ENCODE data around the gene ESR2.
A peak's percentile ranks its signal among the peaks of the same experiment; 100 is the strongest.
"Not testable (repeated sequence)": the region's sequence is repeated elsewhere in the genome, so short reads cannot be mapped to it uniquely, and the experiment has no call there.

ESR2 gene

DNA sequence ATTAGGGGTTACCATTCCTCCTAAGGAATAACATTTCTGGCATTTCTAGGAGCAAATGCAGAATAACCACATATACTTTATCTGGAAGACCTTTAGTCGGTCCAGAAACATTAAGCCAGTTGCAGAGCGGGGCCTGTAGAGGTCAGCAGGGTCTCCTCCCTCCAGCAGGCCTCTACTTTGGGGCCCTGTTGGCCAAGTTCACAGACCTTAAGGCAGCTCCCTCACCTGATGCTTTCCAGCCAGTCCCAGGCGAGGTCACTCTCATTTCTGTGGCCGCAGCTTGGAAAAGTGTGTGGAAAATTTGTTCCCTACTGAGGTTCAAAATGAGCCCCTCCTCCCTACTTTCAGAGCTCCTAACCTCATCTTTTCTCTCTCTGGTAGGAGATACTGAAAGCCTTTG is 74.1 kb downstream of the ESR2 start:
- no peak for DNase-seq

DNA sequence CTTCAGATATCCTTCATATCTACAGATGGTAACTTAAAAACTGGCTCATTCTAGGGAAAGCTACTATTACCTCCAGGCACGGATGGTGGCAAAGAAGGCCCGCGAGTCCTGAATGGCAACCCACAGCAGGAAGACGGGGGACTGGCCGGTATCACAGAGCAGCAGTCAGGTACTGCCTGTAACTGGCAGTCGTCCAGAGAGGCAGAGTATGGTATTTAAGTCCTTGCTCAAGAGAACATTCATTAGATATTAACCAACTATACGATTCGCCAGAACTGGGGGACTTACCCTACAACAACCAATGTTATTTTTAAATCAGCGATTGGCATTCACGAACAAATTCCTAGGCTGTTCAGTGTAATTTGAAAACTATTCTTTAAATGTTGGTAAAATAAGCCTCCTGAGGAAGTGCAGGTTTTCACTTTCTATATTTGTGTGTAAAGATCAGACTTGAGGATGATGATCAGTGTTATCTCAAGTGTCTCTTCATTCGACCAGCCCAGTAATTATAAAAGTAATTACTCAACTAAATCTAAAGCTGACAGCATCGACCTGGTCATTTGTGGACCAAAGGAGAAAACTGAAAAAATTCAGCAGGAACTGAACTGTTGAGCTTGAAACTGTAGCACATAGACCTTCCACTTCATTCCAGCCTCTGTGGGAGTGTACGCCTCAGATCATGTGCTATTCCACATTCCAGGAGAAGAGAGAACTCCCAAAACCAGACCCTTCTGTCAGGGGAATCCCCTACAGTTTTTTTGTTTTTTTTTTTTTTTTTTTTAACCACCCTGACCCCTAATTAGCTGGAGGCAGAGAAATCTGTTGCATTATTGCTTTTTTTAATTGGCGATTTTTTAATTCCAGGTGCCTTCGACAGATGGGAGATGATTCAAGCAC is 75.6 kb downstream of the ESR2 start:
- no peak for DNase-seq

DNA sequence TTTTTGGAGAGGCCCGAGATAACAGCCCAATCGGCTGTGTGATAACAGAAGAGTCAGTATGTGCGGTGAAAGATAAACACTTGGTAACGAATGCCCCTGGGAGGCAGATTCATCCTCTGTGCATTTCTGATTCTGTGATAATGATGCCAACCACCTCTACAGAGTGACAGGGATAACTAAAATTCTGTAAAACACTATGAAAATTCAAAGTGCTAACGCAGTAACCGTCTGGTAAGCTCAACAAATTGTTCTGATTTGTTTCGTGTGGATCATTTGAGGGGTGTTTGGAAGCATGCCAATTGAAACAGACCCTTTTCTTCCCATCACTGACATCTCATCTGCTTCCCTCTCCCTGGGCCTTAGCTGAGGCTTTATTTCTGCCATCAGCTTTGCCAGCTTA is 76.3 kb downstream of the ESR2 start:
- no peak for DNase-seq

DNA sequence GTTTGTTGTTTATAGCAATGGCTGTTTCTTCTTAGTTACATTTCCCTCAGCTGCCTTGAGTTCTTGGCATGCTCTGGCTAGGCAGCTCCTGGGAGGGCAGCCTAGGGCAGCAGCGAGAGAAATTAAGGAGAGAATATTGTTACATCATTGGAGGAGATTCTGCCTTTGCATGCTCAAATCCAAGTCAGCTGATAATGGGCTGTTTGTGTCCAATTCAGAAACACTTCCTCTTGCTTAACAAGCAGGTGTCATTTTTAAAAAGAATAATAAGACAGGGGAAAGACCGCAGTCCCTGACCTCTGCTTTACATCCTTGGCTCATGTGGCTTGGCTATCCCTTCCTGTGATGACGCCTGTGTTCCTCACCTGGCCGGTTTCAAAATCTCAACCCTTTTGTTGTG is 76.9 kb downstream of the ESR2 start:
- DNase-seq, result no peak

DNA sequence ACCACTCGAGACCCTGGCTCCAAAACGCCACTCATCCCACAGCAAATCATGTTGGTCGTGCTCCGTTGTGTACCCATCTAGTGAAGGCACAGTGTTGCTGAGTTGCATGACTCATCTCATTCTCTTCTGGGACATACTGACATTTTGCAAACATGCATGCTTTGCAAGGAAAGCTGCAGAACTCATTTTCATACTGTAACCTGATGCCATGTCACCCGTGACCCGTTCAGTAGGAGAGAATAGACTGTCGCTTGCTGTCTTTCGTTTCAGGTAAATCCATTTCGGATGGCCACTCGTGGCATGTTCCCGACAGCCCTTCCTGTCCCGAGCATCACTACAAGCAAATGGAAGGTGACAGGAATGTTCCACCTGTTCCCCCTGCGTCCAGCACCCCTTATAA is 78.2 kb downstream of the ESR2 start:
- DNase-seq, result no peak

DNA sequence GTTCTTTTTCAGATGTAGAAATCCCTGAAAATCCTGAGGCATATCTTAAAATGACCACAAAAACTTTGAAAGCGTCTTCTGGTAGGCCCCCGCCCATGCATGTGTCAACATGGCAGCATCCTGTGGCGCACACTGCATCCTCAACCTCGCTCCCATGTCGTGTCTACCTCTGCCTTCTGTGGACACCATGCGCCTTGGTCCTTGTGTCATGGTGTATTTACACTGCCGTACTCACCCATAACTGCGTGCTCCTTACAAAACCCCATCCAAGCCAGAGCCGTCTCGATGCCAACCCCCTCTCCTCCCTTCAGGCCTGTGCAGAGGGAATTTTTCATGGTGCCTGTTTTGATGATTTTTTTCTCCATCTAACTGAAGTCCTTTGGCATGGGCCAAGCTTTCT is 78.9 kb downstream of the ESR2 start:
- no peak for DNase-seq

DNA sequence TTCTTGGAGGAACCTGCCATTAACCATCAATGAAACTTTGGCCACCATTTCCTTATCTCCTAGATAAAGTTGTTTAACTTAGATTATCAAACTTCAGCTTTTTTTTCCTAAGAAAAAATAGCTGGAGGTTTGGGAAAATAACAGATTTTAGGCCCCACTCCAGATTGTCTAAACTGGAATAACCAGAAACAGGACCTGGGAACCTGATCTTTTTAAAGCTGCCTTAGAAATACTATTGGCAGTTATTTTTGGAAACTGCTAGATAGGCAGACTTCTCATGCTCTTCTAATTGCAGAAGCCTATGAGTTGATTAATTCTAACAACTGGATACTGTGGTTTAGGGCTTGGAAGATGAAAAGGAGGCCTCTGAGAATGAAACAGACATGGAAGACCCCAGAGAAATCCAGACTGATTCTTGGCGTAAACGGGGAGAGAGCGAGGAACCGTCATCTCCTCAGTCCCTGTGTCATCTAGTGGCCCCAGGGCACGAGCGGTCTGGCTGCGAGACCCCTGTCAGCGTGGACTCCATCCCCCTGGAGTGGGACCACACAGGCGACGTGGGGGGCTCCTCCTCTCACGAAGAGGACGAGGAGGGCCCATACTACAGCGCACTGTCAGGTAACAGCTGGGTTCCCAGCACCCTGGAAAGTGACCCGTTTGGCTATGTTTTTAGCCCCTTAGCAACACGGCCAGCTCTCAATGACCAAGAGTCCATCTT is 80.2 kb downstream of the ESR2 start:
- DNase-seq, result no peak

DNA sequence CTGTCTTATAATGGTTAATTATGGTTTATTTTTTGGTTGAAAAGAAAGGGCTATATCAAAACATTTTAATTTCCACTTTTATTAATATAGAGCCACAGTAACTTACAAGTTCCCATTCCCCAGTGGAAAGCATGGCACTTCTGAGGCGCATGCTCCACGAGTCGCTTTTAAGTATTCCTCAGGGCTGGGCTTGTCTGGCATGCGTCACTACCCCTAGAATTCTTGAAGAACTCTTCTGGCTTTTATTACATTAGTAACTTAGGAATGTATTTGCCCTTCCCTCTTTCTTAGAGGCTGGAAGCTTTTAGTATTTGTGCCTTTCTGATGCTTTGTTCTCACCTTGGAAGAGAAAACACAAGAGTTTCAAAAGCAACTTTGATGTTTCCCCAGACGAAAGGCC is 81.1 kb downstream of the ESR2 start:
- no peak for DNase-seq

DNA sequence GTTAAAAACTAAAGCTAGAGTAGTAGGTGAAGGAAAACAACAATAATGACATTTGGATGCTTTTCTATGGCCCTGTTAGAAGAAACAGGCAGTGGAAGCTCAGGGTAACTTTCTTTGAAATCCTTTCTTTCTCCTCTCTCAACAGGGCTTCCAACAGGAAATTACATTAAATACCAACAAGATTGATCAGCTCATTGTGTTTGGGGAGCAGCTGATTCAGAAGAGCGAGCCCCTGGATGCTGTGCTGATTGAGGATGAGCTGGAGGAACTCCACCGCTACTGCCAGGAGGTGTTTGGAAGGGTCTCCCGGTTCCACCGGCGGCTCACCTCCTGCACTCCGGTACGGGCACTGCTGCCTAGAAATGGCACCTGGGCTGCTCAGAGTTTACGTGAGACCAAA is 81.5 kb downstream of the ESR2 start:
- no peak for DNase-seq

DNA sequence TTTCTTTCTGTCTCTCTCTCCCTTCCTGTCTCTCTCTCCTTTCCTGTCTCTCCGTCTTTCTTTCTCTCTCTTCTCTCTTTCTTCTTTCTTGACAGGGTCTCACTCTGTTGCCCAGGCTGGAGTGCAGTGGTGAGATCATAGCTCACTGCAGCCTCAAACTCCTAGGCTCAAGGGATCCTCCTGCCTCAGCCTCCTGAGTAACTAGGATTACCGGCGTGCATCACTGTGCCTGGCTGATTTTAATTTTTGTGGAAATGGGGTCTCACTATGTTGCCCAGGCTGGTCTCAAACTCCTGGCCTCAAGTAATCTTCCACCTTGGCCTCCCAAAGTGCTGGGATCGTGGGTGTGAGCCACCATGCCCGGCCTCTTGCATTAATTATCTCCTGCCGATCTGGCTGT is 83.3 kb downstream of the ESR2 start:
- DNase-seq, result not testable (repeated sequence)

DNA sequence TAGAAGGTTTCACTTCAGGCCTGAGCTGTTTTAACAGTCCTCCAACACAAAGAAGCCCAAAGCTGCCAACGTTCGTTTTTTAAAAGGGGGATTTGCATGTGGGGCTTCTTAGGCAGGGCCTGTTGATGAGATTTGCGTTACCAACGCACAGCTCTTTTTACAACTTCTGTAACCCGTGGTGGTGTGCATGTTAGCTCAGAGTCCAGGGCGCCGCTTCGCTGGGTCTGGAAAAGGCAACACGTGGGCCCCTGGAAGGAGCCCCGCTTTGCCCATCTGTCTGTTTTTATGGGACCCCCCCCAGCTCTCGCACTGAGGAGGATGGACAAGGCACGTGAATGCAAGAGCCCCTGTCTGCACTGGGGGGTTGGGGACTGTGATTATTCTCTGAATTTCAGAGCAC is 84.0 kb downstream of the ESR2 start:
- DNase-seq, result no peak

DNA sequence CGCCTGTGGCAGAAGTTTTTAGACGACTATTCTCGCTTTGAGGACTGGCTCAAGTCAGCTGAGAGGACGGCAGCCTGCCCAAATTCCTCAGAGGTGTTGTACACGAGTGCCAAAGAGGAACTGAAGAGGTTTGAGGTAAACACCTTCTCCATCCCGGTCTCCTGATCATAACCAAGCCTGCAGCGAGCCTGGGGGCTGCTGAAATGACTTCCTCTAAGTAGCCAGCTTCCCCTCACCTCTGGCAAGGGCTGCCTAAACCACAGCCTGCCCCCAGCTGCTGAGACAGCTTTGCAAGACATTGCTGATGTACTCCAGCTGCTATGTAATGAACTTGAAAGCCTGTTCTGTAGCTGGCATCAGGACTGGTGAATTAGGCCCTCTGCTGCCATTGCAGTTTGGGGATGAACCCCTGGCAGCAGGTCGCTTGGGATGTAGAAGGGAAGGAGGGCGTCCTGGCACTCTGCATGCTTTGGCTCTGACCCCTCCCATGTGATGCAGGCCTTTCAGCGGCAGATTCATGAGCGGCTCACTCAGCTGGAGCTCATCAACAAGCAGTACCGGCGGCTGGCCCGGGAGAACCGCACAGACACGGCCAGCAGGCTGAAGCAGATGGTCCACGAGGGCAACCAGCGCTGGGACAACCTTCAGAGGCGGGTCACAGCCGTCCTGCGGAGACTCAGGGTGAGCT is 84.6 kb downstream of the ESR2 start:
- no peak for DNase-seq

DNA sequence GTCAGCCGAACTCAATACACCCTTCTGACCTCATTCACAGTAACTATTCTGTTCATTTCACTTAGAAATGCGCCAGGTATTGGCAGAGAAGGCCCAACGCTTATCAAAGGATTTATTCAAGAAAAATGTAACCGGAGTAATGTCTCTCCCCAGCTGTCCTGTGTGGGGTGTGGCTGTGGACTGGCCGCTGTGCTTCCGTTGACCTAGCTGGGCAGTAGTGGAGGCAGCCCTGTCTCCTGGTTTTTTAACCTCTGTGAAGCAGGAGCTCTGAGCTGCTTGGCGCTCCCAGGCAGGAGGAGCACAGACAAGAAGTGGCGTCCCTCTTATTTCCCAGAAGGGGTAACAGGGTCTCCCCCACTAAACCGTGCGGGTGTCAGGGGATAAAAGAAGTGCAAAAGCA is 85.2 kb downstream of the ESR2 start:
- no peak for DNase-seq

DNA sequence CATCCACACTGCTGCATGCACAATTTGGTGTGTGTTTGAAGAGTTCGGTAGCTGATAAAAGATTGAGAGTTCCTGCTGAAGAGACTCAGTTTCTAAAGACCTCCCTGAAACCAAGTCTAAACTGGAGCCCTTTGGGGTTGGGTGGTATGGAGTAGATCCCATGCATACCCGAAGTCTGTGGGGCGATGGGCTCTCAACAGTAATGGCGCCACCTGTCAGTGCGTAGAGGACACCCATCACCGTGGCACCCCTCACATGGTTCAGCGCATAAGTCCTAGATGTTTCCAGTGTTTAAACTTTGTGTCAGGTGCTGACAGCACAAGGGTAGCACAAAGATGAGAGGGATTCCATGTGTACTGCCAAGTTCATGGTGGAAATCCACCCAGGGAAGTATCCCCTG is 85.9 kb downstream of the ESR2 start:
- no peak for DNase-seq

DNA sequence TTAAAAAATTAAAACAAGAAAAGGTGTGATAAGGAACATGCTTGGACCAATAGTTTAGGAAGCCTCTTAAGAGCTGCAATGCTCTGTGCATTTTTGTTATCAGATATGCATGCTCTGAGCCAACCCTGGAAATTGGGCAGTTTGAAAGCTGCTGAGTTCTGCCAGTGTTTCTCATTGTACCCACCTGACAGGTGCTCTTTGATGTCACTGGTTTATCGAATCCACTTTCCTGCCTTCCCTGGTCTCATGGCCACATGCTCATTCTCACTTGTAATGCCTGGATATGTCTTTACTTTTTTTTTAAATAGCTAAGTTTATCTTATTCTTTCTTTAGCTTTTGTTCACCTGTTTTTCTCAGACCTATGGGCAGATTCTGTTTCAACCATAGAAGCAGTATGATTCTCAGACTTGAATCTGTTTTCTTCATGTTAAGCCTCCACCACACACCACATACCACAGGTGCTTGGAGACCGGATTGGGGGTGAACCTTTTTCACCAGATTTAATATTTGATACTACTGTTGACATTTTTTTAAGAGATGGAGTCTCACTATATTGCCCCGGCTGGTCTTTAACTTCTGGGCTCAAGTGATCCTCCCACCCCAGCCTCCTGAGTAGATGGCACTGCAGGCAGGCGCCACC is 90.7 kb downstream of the ESR2 start:
- no peak for DNase-seq

DNA sequence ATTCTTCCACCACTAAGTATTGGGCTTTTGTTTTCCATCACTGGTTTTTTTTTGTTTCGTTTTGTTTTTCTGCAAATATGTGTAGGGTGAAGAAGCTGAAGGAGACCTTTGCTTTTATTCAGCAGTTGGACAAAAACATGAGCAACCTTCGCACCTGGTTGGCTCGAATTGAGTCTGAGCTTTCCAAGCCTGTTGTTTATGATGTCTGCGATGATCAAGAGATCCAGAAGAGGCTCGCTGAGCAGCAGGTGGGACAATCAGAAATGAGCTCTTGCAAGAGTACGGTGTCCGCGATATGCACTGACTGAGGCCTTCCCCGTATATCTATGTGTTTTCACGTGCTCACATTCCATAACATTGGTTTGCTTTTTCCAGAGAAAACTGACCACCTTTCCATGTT is 91.5 kb downstream of the ESR2 start:
- DNase-seq, result peak; percentile 12

DNA sequence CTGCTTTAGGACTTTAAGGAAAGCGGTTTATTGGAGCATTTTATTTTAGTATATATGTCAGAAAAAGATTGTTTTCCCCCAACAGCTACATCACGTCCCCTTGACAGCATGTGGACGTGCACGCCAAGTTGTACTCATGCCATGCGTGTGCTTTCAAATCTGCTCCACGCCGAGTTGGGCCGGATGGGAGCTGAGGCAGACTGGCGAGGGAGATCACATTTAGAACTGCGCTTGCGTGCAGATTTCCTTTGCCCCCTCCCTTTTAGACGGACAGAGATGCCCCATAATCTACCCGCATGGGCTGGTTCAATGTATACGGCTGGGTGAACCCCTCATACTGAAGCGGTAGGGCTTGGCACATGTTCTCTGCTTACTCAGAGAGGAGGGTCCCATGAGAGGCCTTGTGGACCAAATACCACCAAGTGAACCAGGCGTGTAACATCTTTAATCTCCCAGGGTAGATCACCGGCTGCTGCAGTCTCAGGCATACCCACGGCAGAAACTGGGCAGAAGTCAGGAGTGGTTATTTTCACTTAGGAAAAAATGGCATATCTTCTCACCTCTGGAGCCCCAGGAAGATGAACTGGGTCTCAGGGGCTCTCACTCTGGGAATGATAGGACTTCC is 92.1 kb downstream of the ESR2 start:
- peak; percentile 77 for DNase-seq

DNA sequence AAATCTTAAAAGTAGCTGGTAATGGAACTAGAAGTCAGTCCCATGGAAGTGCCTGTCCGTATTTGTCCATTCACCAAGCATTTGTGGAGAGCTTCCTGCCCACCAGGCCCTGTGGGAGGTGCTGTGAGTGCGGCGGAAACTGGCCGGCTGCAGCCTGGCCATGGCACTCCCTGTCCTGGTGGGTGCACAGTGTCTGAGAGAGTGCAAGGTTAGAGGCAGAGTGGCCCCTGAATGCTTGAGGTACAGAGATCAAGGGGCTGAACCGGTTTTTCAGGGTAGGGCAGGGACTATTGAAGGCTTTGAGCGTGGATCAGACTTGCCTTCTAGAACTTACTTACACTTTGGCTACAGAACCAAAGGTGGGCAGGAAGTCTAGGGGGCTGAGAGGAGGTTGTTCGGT is 92.9 kb downstream of the ESR2 start:
- DNase-seq, result no peak

DNA sequence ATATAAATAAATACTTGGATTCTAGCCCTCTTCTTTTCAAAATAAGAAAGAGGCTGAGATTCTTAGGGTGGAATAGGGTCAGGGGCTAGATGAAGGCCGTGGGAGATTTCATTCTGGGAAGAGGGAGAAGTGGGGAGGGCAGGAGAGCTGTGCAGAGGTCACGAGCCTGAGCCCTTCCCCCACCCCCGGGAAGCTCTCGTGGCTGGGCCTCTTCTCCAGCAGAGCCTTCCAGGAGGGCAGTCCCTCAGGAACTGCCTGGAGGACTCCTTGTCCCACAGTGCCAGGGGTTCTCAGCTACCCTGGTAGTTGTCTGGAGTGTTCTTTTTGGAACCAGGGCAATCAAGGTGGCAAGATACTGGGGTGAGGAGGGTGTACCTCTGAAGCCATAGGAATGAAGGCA is 94.0 kb downstream of the ESR2 start:
- DNase-seq, result peak; percentile 21

DNA sequence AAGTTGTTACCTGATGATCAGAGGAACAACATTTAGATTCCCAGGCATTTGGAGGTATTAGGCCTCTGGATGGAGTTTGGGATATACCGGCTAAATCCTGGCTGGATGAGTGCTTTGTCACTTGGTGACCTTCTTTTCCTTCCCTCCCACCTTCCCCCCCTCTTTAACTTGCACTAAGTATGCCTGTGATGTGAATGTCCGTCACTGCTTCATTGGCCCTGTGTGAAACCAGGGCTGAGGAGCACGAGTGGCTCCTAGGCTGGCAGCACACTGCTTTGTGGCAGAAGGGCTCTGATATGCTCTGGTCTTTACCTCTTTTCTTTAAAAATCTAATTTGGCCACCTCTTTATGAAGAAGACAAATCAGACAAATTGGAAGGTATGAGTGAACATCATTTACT is 95.7 kb downstream of the ESR2 start:
- DNase-seq, result peak; percentile 8

DNA sequence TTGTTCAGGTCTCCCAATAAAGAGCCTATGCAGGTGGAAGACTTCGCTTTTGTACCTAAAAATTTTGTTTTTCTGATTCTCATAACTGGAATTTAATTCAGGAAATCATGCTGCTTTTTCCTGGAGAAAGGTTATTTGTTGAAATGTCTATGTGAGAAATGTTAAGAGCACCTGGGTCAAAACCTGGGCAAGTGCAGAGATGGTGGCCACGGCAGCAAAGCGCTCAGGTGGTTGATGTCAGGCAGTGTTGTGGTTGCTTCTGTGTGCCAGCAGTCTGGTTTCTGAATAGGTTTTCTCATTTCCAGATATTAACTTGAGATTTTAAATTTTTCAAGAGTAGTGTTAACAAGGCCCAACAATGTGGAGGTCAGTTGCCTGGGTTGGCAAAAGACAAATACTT is 96.2 kb downstream of the ESR2 start:
- DNase-seq, result no peak

DNA sequence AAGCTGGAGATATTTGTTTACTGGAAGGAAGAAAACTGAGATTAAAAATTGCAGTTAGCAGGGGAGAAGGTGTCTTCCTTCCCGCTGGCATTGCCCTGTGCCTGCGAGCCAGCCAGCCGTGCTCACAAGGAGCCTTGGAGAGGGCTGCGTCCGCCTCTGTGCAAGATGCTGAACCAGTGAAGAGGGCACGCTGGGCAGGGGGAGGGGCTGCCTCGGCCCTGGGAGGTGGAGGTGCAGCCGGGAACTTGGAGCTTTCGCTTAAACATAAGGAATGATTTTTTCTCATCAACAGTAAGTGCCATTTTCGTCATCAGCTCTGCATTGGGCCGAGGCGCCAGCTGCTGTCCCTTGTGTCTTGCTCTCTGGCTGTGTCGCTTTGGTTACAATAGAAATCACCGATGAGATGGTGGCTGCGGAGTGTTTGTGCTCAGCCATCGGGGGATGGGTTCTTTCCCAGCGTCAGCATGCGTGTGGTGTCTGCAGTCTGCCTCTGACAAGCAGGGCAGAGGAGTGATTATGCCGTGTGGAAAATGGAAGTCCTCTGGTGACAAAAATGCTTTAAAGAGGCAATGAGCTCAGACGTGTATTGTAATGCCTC is 97.3 kb downstream of the ESR2 start:
- DNase-seq, result peak; percentile 94
